ENCODE measurements around the gene DNMT3L.
"Not testable (repeated sequence)": the region's sequence is repeated elsewhere in the genome, so short reads cannot be mapped to it uniquely, and the experiment has no call there.

The DNMT3L gene

GRCh38 chr21:44294391-44295162 is 32.9 kb upstream of the DNMT3L start:
- DNase-seq, result no peak

- DNase-seq, result no peak
Measured at GRCh38 chr21:44293551-44294231, 32.0 kb upstream of the DNMT3L start.

- no peak for DNase-seq
Measured at GRCh38 chr21:44292812-44293195, 31.1 kb upstream of the DNMT3L start.

GRCh38 chr21:44291936-44292811 is 30.5 kb upstream of the DNMT3L start:
- no peak for DNase-seq

- DNase-seq, result no peak
Measured at GRCh38 chr21:44291078-44291935, 29.6 kb upstream of the DNMT3L start.

GRCh38 chr21:44290327-44291077 is 28.8 kb upstream of the DNMT3L start:
- no peak for DNase-seq

GRCh38 chr21:44289381-44290010 is 27.8 kb upstream of the DNMT3L start:
- DNase-seq, result no peak

GRCh38 chr21:44288251-44289110 is 26.8 kb upstream of the DNMT3L start:
- no peak for DNase-seq

GRCh38 chr21:44286716-44287632 is 25.3 kb upstream of the DNMT3L start:
- DNase-seq, result no peak

- no peak for DNase-seq
Measured at GRCh38 chr21:44286086-44286715, 24.5 kb upstream of the DNMT3L start.

- no peak for DNase-seq
Measured at GRCh38 chr21:44285138-44285992, 23.7 kb upstream of the DNMT3L start, which contains the start of gene AIRE. Gene AIRE (plus strand): TSS chr21:44285876. CDS start chr21:44286007, 131 bp downstream.

GRCh38 chr21:44283948-44284347 is 22.3 kb upstream of the DNMT3L start:
- DNase-seq, result no peak

- DNase-seq, result not testable (repeated sequence)
Measured at GRCh38 chr21:44283211-44283785, 21.6 kb upstream of the DNMT3L start.

- DNase-seq, result no peak
Measured at GRCh38 chr21:44282370-44282769, 20.7 kb upstream of the DNMT3L start.

GRCh38 chr21:44281801-44282200 is 20.1 kb upstream of the DNMT3L start:
- DNase-seq, result no peak

GRCh38 chr21:44279354-44280260 is 17.9 kb upstream of the DNMT3L start:
- no peak for DNase-seq
